Stimulated activated memory B cell treated with anti-CD40 and anti-IgM and Interleukin-4, amounts not matched to agents 10 μg/mL and 1 μg/mL and 100 μg/mL, for 72 hours (primary cell): ENCODE measurements around the gene DLG2.
"Not testable (repeated sequence)": the region's sequence is repeated elsewhere in the genome, so short reads cannot be mapped to it uniquely, and the experiment has no call there.

Experiments used
- ATAC-seq: fragments of 150-1000 bp; cut with Tn5 transposase; 2 replicates; pipeline ENCODE4 v1.10.0; 2021
- H3K27ac Mint-ChIP-seq: one replicate; pipeline ENCODE4 v1.8.0; 2022; ENCODE audit warnings: mild to moderate bottlenecking, mixed read lengths
- H3K27me3 Mint-ChIP-seq: one replicate; pipeline ENCODE4 v1.8.0; 2022; ENCODE audit warnings: mixed read lengths
- H3K36me3 Mint-ChIP-seq: one replicate; pipeline ENCODE4 v1.8.0; 2022; ENCODE audit warnings: mixed read lengths
- H3K4me1 Mint-ChIP-seq: one replicate; pipeline ENCODE4 v1.8.0; 2022; ENCODE audit warnings: mixed read lengths
- H3K4me3 Mint-ChIP-seq: one replicate; pipeline ENCODE4 v1.8.0; 2022; ENCODE audit warnings: mild to moderate bottlenecking, moderate library complexity, mixed read lengths
- H3K9me3 Mint-ChIP-seq: one replicate; pipeline ENCODE4 v1.8.0; 2022; ENCODE audit warnings: mixed read lengths

Gene DLG2

DNA sequence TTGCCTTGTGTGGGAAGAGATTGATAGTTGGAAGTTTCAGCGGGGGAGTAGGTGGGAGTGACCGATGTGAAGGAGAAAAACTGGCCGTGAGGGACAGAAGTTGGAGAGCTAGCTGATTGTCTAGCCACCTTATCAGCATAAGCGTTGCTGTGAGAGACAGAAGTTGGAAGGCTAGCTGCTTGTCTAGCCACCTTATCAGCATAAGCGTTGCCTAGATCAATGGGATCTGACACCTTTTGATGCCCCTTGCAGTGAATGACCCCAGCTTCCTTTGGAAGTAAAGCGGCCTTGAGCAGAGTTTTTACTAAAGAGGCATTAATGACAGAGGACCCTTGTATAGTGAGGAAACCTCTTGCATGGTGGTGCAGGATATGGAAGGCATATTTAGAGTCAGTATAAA is 2183.3 kb downstream of the DLG2 start:
- not testable (repeated sequence) for ATAC-seq, H3K27ac Mint-ChIP-seq, H3K4me1 Mint-ChIP-seq, H3K9me3 Mint-ChIP-seq, H3K36me3 Mint-ChIP-seq, H3K4me3 Mint-ChIP-seq
- peaks cover 12% of the 10 kb centered on the region for H3K27me3 Mint-ChIP-seq

GRCh38 chr11:83441601-83442000 is 2185.5 kb downstream of the DLG2 start:
- Mint-ChIP-seq H3K4me3 (no peak overlapping the region), H3K27ac (no peak overlapping the region), H3K4me1 (no peaks in the 10 kb centered on the region), H3K36me3 (no peaks in the 10 kb centered on the region), H3K27me3 (peaks cover 3% of the 10 kb centered on the region), H3K9me3 (no peaks in the 10 kb centered on the region)
- ATAC-seq: no peak

DNA sequence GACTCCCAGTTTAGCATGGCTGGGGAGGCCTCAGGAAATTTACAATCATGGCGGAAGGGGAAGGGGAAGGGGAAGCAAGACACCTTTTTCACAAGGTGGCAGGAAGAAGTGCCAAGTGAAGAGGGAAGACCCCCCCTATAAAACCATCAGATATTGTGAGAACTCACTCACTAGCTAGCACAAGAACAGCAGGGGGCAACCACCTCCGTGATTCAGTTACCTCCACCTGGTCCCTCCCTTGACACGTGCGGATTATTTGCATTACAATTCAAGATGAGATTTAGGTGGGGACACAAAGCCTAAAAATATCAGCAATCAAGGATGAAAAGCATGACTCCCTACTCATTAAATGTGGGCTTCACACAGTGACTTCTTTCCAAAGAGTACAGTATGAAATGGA is 2186.0 kb downstream of the DLG2 start:
- Mint-ChIP-seq H3K27ac (no peak overlapping the region), H3K9me3 (no peaks in the 10 kb centered on the region), H3K36me3 (no peaks in the 10 kb centered on the region), H3K4me1 (no peaks in the 10 kb centered on the region), H3K4me3 (no peak overlapping the region), H3K27me3 (no peaks in the 10 kb centered on the region)
- ATAC-seq: no peak

DNA sequence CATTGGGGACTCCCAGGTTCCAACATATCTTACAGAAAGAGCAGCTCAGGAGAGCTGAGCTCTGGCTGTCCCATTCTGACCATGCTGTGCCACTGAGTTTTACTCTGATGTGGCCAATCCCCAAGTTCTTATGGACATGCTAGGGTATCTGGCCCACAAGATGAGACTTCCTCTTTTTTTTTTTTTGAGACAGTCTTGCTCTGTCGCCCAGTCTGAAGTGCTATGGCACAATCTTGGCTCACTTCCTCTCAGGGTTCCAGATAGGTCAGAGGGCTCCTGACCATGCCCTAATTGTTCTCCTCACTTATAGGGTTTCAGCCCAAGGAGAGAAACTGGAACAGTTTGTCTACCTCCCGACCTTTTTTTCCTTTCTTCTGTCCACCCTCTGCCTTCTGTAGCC is 2188.7 kb downstream of the DLG2 start:
- no peak overlapping the region for H3K27ac Mint-ChIP-seq
- no peaks in the 10 kb centered on the region for H3K36me3 Mint-ChIP-seq
- H3K27me3 Mint-ChIP-seq: no peaks in the 10 kb centered on the region
- no peaks in the 10 kb centered on the region for H3K9me3 Mint-ChIP-seq
- ATAC-seq: peak; percentile 84
- H3K4me1 Mint-ChIP-seq: no peaks in the 10 kb centered on the region
- H3K4me3 Mint-ChIP-seq: no peak overlapping the region

DNA sequence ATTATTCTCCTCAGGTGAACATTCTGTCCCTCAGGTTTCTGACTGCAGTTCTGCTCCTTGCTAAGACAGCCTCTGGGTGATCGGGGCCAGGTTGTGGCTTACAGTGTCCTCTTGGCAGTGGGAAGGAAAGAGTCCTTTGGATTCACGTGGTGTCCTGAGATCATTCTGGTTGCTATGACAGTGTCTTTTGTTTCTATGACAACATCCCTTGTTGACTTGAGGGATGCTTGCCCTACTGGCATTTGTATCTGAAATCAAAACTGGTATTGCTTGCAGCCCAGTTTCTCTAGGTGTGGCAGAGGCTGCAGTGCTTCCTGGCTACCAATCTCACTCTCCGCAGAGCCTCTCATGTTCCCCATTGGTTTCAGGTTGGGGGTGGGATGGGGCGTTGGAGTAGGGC is 2189.2 kb downstream of the DLG2 start:
- ATAC-seq: no peak
- Mint-ChIP-seq H3K9me3 (no peaks in the 10 kb centered on the region), H3K4me1 (no peaks in the 10 kb centered on the region), H3K27ac (no peak overlapping the region), H3K27me3 (no peaks in the 10 kb centered on the region), H3K4me3 (no peak overlapping the region), H3K36me3 (no peaks in the 10 kb centered on the region)

- no peak overlapping the region for H3K27ac Mint-ChIP-seq
- H3K4me3 Mint-ChIP-seq: no peak overlapping the region
- H3K36me3 Mint-ChIP-seq: no peaks in the 10 kb centered on the region
- H3K9me3 Mint-ChIP-seq: no peaks in the 10 kb centered on the region
- no peaks in the 10 kb centered on the region for H3K4me1 Mint-ChIP-seq
- H3K27me3 Mint-ChIP-seq: no peaks in the 10 kb centered on the region
- ATAC-seq: no peak
Observed at GRCh38 chr11:83436855-83437254, 2190.3 kb downstream of the DLG2 start.

DNA sequence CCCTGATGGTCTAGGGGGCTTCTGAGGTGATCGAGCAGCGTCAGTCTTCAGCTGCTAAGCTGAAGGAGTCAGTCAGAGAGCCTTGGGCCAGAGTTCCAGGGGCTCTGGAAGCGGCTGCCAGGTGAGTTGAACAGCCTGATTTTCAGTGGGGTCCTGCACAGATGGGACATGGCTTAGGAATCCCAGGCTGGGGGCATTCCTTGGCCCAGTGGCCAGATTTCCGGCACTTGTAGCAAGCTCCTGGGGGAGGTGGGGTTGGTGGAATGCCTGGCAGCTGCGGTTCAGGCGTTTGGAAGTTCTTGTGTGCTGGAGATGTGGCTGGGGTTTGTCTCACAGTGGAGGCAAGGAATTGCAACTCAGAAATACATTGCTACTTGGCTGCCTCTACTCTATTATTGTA is 2192.3 kb downstream of the DLG2 start:
- H3K9me3 Mint-ChIP-seq, ATAC-seq, H3K27me3 Mint-ChIP-seq, H3K4me1 Mint-ChIP-seq, H3K4me3 Mint-ChIP-seq, H3K36me3 Mint-ChIP-seq, H3K27ac Mint-ChIP-seq: not testable (repeated sequence)

DNA sequence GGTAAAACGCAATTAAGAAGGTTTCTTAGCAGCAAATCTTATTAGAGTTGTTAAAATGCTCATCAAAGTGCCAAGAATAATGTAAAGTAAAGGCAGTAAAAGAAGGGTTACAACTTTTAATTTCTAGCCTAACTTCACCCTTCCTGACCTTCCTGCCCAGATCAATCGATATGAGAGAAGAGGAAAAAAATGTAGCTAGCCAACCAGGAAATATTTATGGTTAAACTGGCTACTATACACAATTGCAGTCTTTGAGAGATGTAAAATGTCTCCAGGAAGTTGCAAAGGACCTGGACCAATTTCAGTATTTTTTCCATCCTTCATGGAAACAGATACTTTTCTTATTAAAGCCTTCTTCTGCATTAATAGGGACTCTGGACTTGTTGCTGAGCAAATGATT is 2199.2 kb downstream of the DLG2 start:
- H3K4me1 Mint-ChIP-seq: no peaks in the 10 kb centered on the region
- H3K27me3 Mint-ChIP-seq: no peaks in the 10 kb centered on the region
- ATAC-seq: no peak
- H3K4me3 Mint-ChIP-seq: no peak overlapping the region
- H3K9me3 Mint-ChIP-seq: peaks cover 3% of the 10 kb centered on the region
- no peaks in the 10 kb centered on the region for H3K36me3 Mint-ChIP-seq
- no peak overlapping the region for H3K27ac Mint-ChIP-seq

DNA sequence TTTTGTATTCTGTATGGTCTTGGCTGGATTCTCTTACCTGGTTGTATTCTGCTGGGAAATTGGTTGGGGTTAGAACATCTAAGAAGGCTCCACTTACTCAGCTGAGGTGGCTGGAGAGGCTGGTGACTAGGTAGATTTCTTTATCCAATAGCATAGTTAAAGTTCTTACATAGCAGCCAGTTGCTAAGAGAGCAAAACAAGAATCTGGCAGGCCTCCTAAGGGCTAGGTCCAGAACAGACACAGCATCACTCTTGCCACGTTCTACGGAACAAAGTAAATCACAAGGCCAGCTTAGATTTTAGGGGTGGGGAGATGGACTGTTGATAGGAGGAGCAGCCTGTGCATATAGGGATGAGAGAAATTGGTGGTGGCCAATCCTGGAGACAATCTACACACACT is 2199.6 kb downstream of the DLG2 start:
- no peaks in the 10 kb centered on the region for H3K4me1 Mint-ChIP-seq
- peaks cover 4% of the 10 kb centered on the region for H3K36me3 Mint-ChIP-seq
- no peak overlapping the region for H3K4me3 Mint-ChIP-seq
- no peak for ATAC-seq
- peaks cover 6% of the 10 kb centered on the region for H3K9me3 Mint-ChIP-seq
- no peaks in the 10 kb centered on the region for H3K27me3 Mint-ChIP-seq
- no peak overlapping the region for H3K27ac Mint-ChIP-seq

DNA sequence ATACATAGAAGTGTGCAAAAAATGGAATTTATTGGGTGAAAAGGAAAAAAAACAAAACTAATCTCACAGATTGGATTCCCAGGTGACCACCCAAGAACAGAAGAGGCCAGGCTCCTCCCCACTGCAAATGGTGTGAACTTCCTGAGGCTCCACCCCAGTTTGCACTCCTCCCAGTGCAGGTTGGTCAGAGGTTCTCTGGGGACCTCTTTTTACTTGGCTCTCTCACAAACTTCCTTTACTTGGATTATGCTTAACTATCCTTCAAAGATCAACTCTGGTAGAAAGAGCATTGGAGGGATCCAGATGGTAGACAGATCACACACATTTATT is 2202.0 kb downstream of the DLG2 start:
- Mint-ChIP-seq H3K9me3 (peaks cover 21% of the 10 kb centered on the region), H3K27ac (no peak overlapping the region), H3K27me3 (peaks cover 10% of the 10 kb centered on the region), H3K4me3 (no peak overlapping the region), H3K4me1 (no peaks in the 10 kb centered on the region), H3K36me3 (peaks cover 24% of the 10 kb centered on the region)
- ATAC-seq: no peak

- H3K4me1 Mint-ChIP-seq: no peaks in the 10 kb centered on the region
- peaks cover 22% of the 10 kb centered on the region for H3K9me3 Mint-ChIP-seq
- H3K4me3 Mint-ChIP-seq: no peak overlapping the region
- ATAC-seq: no peak
- H3K27ac Mint-ChIP-seq: no peak overlapping the region
- peaks cover 28% of the 10 kb centered on the region for H3K36me3 Mint-ChIP-seq
- H3K27me3 Mint-ChIP-seq: peaks cover 16% of the 10 kb centered on the region
Observed at GRCh38 chr11:83424376-83425136, 2202.6 kb downstream of the DLG2 start.

DNA sequence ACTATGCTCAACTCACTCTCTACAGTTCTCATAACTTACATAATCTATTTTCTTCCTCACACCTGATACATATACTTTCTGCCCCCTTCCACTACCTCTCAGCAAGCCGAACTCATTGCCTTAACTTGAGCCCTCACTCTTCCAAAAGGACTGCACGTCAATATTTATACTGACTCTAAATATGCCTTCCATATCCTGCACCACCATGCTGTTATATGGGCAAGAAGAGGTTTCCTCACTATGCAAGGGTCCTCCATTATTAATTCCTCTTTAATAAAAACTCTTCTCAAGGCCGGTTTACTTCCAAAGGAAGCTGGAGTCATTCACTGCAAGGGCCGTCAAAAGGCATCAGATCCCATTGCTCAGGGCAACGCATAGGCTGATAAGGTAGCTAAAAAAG is 2204.5 kb downstream of the DLG2 start:
- not testable (repeated sequence) for H3K27ac Mint-ChIP-seq, H3K4me1 Mint-ChIP-seq, ATAC-seq, H3K4me3 Mint-ChIP-seq
- Mint-ChIP-seq H3K36me3 (peaks cover 28% of the 10 kb centered on the region), H3K9me3 (peaks cover 22% of the 10 kb centered on the region), H3K27me3 (peaks cover 19% of the 10 kb centered on the region)

GRCh38 chr11:83410605-83411565 is 2216.3 kb downstream of the DLG2 start:
- Mint-ChIP-seq H3K36me3 (no peaks in the 10 kb centered on the region), H3K4me1 (no peaks in the 10 kb centered on the region), H3K27ac (no peak overlapping the region), H3K4me3 (no peak overlapping the region), H3K9me3 (peaks cover 4% of the 10 kb centered on the region), H3K27me3 (peaks cover 13% of the 10 kb centered on the region)
- ATAC-seq: peak; percentile 12

GRCh38 chr11:83409891-83410290 is 2217.3 kb downstream of the DLG2 start:
- Mint-ChIP-seq H3K9me3 (peaks cover 3% of the 10 kb centered on the region), H3K27me3 (peaks cover 13% of the 10 kb centered on the region), H3K4me3 (no peak overlapping the region), H3K4me1 (no peaks in the 10 kb centered on the region), H3K27ac (no peak overlapping the region), H3K36me3 (no peaks in the 10 kb centered on the region)
- no peak for ATAC-seq

DNA sequence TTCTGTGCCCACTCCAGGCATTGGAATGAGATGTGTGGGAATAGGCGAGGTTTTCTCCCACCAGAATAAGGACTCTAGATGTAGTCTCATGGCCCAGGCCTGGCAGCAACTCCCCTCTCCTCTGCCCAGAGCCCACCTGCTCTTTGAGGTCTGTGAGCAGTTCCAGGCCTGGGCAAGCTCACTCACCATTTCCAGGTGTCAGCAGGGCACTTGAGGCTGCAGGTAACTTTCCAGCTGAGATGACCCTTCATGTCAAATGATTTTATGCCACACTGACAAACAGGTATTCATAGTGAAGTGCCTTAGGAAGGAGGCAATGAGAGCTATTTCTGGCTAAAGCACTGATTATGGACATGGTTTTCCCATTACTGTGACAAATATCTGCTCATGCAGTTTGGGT is 2217.7 kb downstream of the DLG2 start:
- Mint-ChIP-seq H3K36me3 (no peaks in the 10 kb centered on the region), H3K27me3 (peaks cover 13% of the 10 kb centered on the region), H3K27ac (no peak overlapping the region), H3K4me1 (no peaks in the 10 kb centered on the region), H3K4me3 (no peak overlapping the region), H3K9me3 (peaks cover 3% of the 10 kb centered on the region)
- no peak for ATAC-seq

- Mint-ChIP-seq H3K27me3 (peaks cover 13% of the 10 kb centered on the region), H3K4me1 (no peaks in the 10 kb centered on the region), H3K9me3 (peaks cover 3% of the 10 kb centered on the region), H3K27ac (no peak overlapping the region), H3K36me3 (no peaks in the 10 kb centered on the region), H3K4me3 (no peak overlapping the region)
- no peak for ATAC-seq
Observed at GRCh38 chr11:83408946-83409345, 2218.2 kb downstream of the DLG2 start.
